Measurements from ENCODE around the gene CRADD.

DNA sequence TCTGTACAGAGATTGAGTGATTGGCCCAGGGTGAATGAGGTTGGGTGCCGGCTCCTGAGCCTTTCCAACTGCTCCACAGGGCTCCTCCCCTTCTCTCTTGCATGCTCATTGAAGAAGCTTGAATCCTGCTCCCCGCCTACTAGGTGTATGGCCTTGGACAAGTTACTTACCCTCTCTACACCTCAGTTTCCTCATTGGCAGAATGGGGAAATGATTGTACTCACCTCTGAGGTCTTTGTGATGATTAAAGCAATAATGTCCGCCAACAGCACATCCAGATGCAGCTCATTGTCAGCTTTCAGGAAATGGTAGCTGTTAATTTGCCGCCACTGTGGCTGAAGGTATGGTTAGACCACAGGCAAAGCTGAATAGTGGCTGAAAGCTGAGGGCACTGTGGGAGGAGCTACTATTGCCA lies 174.1 kb downstream of the CRADD start:
- TF ChIP-seq, protein P1, sequence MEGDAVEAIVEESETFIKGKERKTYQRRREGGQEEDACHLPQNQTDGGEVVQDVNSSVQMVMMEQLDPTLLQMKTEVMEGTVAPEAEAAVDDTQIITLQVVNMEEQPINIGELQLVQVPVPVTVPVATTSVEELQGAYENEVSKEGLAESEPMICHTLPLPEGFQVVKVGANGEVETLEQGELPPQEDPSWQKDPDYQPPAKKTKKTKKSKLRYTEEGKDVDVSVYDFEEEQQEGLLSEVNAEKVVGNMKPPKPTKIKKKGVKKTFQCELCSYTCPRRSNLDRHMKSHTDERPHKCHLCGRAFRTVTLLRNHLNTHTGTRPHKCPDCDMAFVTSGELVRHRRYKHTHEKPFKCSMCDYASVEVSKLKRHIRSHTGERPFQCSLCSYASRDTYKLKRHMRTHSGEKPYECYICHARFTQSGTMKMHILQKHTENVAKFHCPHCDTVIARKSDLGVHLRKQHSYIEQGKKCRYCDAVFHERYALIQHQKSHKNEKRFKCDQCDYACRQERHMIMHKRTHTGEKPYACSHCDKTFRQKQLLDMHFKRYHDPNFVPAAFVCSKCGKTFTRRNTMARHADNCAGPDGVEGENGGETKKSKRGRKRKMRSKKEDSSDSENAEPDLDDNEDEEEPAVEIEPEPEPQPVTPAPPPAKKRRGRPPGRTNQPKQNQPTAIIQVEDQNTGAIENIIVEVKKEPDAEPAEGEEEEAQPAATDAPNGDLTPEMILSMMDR (IDR thresholded peaks at IDR 0.05), result no peak
- no peak for TF ChIP-seq POLR2A (IDR thresholded peaks at IDR 0.05)
